Fibroblast of skin of back (primary cell): Measurements from ENCODE around the gene STAT4.
A peak's percentile ranks its signal among the peaks of the same experiment; 100 is the strongest.

ENCODE experiments used
- DNase-seq: peaks from one replicate; pipeline ENCODE4 v3.0.0-alpha.2; 2013

The STAT4 gene

DNA sequence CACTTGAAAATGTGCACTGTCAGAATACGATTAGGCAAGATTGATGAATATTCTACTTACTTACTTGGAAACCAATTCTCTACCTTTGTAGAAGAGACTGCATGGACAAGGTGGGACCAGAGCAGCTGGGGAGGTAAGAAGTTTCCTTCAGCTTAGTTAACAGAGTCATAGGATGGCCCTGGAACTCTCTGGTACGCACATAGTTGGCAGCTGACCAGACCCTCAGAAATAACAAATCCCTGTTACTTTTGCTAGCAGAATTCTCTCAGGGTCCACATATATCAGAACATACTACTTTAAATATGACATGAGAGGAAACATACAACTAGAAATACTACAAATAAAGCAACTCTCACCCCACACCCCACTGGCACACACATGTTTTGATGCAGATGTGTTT, 112.1 kb downstream of the STAT4 start:
- DNase-seq = peak; percentile 43

DNA sequence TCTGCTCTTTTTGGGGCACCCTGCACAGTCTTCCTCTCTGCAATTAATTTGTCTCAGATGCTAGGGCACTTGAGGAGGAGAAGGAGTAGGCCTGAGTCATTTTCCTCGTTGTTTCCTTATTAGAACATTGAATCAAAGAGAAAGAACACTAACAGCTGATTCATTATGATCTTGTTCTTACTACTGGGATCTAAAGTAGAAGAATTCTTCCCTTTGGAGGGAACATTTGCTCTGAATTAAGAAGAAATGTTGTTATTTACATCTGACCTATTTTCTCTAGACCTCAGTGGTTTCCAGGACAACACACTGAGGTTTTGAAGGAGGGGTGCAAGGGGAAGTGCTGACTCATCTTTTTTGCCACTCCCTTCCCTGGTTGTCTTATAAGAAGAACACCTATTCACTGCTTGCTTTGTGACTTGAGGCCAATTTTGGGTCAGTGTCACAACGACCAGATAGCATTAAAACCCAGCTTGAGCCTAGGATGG, 112.5 kb downstream of the STAT4 start:
- peak; percentile 80 for DNase-seq

DNA sequence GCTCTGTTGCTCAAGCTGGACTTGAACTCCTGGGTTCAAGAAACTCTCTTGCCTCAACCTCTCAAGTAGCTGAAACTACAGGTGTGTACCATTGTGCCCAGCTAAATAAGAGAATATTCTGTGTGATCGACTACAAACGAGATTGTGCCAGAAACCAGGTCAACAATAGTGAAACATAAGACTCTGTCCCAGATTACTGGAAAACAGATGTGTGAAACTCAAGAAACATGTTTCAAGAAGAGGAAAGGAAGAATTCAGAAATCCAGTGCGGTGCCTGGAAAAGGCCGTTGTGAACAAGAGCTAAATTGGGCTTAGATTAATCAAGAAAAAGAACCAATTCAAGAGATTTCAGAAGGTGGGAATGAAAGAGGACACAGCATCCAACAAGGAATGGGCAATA, 113.4 kb downstream of the STAT4 start:
- DNase-seq = no peak

DNA sequence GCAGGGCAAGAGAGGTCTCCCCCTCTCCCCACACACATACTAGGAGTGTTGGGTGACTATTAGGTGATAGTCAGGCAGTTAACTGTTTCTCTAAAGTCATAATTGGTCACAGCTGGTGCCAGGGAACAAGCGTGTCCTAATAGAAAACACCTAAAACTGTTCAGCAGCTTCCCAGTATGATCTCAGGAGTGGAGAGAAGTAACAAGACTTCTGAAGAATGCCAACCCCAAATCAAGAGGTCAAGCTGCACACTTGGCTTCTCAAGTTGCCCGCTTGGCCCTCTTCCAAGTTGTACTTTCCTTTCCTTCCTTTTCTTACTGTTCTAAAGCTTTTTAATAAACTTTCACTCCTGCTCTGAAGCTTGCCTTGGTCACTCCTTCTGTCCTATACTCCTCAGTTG, 114.4 kb downstream of the STAT4 start:
- no peak for DNase-seq

DNA sequence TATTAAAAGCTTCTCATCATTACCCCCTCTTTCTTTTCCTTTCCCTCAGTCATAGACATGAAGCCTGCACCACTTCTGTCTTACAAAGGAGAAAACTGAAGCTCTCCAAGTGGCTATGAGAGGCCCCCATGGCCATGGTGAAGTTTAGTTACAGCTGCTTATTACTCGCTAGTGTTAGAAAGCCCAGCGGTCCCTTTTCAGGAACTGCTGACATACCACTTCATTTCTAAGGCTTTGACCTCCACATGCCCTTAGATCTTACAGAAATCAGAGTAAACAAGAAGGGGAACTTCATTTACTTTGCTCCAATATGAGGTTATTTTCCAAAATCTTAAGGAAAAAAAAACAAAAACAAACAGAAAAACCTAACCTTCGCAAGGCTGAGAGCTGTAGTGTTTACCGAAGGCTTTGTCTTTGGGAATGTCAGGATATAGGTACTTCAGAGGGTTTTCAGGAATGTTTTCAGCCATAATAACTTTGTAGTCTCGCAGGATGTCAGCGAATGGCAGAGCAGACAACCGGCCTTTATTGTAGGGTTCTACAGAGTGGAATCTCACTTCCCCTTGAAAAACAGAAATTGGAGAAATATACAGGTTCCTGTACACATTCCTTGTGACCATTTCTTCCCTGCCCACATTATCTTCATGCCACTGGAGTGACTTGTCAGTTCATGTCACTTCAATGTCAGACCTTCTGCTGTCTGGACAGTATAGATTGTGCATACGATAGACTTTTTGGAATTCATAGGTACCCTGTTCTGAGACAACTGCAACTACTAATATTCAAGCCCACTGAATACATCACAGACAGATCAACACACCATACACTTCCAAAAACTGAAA, 118.0 kb downstream of the STAT4 start:
- peak; percentile 52 for DNase-seq

DNA sequence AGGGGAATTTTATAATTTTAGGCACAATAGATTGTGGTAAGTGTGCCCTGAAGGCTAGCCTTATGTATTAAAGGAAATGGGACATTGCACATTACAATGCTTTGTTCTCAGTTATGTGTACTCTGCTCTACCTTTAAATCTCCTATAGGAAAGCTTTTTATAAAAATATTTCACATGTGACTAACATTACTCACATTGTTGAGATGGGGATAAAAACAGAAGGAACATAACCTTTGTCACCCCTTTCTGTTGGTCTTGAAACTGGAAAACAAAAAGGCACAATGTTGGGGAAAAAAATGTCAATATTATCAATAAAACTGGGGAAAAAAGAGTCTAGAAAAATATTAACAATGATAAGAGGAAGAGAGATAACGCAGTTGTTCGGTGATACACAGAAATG, 119.5 kb downstream of the STAT4 start:
- DNase-seq = no peak

DNA sequence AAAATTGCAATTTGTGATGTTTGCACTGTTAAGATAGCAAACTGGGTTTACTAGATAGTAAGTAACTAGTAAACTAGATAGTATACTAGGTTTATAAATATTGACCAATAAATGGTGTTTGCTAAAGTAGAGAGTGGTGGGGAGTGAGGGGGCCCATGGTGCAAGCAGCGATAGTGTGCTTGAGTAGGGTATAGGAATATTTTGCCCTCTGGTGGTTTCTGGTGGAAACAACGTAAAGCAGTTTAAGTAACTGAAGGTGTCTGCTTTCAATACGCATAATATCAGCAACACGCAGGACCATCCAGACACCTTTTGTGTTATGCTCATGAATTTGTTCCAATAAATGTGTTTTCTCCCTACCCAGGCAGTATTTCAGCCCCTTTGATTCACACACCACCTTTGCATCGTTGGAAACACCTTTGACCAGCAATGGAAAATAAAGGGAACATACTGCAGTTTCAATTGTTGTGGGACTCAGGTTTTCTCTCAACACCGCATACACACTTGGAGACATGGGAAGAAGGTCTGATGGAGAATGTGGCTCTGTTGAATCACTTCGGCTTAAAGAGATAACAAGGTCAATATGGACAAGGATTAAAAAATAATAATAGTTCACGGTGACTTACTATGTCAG, 120.2 kb downstream of the STAT4 start:
- peak; percentile 49 for DNase-seq

DNA sequence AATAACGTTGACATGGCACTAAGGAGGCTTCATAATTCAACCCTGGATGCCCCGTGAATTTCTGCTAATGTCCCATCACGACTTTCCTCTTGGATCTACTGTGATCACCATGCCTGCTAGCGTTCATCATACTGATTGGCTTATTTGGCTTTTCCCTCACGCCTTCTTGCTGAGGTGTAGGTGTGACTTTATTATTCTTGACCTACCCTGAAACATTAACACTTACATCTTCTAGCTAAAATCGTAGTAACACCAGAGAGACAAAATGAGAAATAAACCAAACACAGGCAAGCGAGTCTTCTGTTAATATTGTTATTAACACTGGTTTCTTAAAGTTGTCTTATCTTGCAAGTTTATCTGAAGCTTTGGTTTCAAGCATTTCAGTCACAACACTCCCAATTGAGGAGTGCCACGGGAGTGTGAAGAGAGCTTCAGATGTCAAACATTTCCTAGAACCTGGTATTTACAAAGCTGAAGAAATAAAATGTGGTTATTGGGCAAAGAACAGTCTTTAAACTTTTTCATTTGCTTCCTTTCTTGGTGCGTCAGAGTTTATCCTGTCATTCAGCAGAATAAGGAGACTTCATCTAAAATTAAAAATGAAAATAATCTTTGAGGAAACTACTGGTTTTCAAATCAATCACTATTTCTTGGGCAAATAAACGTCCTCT, 121.4 kb downstream of the STAT4 start:
- no peak for DNase-seq

DNA sequence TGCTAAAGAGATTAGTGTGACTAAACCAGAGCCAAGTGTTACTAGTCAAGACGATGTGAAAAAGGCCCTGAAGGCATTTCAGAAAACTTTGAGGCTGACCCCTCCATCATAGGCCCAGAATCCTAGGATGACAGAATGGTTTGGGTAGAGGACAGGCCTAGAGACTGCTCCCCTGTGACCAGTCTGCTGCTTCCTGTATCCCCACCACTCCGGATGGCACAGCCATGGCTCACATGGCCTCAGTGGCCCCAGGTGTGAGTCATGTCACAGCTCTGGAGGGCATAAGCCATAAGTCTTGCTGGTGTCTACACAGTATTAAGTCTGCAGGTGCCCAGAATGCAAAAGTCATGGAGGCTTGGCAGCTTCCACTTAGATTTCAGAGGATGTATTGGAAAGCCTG, 124.4 kb downstream of the STAT4 start:
- no peak for DNase-seq

DNA sequence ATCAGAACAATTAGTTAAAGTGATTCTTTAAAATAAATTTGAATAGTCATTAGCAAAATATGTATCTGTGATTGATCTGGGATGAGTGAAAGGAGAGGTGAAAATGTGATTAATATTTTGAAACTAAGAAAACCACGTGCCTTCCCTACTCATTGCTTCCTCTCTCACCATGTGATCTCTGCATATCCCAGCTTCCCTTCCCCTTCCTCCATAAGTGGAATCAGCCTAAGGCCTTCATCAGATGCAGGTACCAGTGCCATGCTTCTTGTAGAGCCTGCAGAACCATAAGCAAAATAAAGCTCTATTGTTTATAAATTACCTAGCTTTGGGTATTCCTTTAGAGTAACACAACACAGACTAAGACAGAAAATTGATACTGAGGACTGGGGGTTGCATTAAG, 125.7 kb downstream of the STAT4 start:
- DNase-seq = no peak

DNA sequence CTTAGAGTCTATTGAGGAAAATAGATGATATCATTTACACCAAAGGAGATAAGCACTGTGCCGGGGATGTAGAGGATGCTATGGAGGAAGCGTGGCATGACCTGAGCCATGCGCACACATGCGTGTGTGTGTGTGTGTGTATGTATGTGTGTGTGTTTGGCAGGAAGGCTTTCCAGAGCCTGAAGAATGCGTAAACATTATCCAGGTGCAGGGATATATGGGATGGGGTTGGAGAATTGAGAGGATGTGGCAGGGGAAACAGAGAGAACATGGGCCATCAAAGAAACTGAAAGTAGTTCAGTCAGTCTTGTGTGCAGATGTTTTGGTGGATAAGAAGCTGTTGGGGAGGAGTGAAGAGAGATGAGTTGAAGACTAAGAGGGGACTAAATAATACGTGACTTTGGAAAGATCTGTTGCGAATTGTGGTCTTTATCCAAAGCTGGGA, 127.5 kb downstream of the STAT4 start:
- no peak for DNase-seq

DNA sequence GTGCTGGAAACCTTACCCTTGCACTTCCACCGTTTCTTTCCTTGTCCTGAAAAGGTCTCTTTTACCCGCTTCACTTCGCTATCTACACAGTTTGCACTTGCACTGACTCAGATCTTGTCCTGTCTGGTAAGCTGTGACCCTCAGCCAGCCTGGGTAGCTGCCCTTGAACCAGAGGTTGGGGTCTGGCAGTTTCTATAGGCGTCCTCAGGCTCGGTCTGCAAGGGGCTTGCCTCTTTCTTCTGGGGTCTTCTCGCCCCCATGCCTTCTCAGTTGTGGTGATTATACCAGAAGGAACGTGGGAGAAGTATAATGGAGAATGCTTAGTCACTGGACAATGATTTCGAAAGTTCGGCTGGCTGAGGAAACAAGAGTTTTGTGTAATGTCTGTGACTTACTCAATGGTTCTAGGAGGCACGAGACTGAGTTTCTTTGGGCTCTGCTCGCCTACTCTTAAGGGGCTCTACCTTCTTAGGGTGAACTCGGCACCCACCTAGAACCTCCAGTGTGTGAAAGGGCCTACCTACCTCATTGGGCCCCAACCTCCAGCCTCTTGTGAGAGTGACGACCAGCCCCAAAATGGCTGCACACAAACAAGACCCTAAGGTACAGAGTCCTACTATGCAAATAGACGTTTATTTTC, 129.9 kb downstream of the STAT4 start:
- peak; percentile 82 for DNase-seq

DNA sequence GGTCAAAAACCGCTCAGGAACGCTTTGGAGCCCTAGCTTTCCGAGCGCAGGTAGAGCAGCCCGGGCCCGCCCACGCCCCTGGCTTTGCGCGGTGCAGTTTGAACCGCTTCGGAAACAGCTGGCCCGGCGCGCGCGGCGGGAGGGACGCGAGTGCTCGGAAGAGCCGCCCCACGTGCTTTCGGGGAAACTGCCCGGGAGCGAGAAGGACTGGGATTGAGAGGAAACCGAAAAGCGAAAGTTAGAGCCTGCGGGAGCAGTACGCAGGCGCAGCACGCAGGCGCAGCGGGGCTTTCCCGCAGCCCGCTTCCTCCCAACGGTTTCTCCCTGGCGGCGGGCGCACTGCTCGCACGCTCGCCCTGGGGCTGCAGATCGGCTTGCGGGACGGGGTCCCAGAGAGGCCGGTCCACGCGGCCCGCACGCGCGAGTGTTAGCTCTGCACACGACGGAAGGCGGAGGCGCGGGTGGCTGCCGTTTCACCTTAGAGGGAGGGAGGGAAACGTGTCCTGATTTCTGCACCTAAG, 130.5 kb downstream of the STAT4 start:
- peak; percentile 95 for DNase-seq

DNA sequence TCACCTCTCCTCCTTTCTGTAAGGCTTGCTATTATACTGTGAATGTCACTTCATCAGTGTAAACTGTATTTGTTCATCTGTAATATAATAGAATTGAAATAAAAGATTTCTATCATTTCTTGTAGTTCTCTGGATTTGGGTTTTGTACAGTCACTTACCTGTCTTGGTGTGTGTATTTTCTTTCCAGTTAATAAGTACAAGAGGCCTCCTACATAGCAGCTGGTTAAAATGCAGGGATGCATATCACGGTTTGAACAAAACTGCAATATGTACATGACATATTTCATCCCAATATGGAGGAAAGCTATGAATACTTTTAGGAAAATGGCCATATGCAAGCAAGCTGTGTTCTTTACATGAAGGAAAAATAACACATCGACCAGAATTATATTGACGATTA, 131.4 kb downstream of the STAT4 start:
- DNase-seq = no peak

DNA sequence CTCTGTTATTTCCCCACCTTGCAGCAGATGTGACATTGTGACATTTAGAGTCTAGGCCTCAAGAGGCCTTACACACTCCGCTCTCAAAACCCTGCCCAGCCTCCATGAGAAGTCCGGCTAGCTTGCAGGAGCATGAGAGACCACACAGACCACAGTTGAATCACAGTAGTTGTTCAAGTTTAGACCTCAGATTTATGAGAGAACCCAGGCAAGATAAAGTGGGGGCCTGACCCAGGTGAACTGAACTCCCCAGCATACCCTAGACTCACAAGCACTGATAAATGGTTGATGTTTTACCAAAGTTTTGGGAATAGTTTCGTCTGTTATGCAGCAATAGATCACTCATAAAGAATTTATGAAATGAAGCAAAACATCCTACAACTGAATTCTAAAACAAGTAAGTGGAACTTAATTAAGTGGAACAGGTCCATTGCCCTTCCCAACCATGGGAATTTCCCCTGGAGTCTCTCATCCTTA, 132.1 kb downstream of the STAT4 start:
- DNase-seq = no peak

DNA sequence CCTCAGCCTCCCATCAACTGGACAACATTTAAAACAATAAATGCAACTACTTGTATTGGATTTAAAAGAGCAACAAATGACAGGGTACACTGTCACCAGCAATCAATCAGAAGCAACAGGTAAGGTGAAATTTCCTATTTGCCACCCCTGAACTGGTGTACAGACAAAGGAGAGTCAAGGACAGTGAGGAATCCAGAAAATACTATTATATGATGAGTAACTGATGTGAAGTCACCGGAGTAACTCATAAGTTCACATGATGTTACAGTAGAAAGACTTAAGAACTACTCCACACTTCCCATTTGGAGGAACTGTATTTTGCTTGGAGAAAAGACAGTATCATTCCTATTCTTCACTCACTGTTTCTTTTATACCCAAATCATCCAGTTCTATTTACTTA, 132.7 kb downstream of the STAT4 start:
- DNase-seq = no peak

DNA sequence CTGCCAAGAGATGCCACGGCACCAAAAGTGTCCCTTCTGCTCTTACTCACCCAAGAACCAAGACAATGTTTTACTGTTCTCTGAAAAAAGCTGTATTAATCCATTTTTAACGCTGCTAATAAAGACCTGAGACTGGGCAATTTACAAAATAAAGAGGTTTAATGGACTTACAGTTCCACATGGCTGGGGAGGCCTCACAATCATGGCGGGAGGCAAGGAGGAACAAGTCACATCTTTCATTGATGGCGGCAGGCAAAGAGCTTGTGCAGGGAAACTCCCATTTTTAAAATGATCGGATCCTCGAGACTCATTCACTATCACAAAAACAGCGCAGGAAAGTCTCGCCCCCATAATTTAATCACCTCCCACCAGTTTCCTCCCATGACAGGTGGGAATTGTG, 135.0 kb downstream of the STAT4 start:
- no peak for DNase-seq

DNA sequence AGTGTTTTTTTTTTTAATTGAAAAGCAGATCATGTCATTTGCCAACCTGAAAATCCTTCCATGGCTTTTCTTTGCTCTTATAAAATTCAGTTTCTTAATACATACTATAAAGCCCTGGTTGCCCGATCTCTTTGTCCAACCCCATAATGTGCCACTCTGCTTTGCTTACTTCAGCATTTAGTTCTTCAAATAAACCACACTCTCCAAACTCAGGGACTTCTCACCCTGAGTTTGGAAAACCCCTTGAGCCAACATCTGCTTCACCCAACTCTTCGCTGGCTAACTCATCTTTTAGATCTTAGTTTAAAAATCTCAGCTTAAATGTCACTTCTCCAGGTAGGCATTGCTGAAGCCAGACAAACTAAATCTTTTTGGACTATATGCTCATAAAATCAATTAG, 135.6 kb downstream of the STAT4 start:
- no peak for DNase-seq

DNA sequence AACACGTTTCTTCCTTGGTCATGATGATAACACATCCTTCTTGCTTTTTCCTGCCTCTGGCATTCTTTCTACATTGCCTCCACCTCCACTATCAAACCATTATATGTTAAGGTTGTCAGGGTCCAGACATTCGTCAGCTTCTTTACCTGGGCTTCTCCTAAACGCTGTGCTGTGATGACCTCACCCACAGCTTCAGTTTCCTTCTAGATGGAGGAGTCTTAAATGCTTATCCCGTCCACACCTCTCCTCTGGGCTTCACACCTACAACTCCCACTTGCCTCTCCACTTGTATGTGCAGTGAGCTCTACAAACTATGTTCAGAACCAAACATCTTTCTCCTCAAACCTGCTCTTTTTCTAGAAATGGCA, 136.2 kb downstream of the STAT4 start:
- no peak for DNase-seq

DNA sequence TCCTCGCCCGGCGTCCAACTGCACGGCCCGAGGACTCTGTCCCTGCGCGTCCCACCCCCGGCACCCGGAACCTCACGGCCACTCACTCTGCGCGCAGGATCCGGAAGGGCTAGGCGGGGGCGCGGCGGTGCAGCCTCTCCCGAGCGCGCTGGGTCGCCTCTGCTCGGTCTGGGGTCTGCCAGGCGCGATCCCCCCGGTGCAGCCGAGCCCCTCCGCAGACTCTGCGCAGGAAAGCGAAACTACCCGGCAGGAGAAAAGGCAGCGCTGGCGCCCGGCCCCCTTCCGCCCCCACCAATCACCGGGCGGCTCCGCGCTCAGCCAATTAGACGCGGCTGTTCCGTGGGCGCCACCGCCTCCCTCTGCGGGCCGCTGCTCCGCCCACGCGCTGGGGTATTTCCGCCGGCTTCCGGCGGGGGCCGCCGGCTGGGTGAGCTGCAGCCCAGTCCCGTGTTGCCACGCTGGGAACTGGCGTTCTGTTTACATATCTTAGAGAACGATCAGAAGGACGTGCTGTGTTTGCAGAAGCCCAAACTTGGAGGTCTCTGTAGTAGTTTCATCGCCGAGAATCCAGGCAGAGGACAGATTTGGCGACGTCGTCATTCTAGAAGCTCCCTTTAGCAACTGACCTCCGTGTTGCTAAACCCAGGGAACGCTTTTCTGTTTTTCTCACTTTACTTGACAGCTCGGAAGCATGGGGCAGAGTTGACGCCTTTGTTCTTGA, 136.7 kb downstream of the STAT4 start, which contains the start of gene STAT1:
Gene STAT1 (minus strand): TSS at position 240 of the 721 bp plus-strand sequence. CDS start 4,168 bp downstream, outside the sequence.
- peak; percentile 92 for DNase-seq

DNA sequence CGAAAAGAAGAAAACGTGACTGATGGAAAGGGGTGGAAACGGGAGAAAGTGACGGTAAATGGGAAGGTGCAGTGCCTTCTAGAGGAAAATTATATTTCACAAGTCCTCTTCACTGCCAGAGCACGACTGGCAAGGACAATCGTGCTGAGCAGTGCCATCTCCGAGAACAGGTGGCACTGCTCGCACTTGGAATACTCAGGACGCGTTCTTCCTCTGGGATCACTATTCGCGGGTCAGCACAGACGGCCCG, 137.2 kb downstream of the STAT4 start:
- no peak for DNase-seq
